ENCODE results near the gene MUTYH. TPM values are rescaled to one million over a fixed set of nuclear protein-coding genes. Genes with fewer than 3 reads are reported as not detected.

The MUTYH gene
- total RNA-seq, 1 donor from 2014 or later = 33.7 TPM

DNA sequence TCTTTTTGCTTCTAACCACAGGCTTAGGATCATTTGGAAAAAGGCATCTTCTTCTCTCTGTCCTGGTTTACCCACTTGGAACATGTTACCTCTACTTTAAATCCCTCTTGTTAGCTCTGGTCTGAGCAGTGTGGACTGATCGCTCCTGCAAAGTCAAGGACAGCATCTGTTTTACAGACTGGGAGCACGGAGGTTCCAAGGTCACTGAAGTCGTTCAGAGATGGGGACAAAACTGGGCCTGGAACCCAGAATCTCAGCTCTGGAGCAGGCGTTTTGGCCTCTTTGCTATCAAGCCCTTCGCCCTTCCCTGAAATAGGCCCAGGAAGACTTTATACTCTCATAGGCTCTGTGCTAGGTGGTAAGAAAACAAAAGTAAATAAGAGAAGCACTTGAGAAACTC lies 11.3 kb upstream of the MUTYH start:
- H3K27ac Mint-ChIP-seq (ENCODE audit: unreplicated experiment) = no peak overlapping the region
- no peak for DNase-seq
- H3K4me1 Mint-ChIP-seq (ENCODE audit: low read depth, unreplicated experiment) = no peaks in the 10 kb centered on the region
- no peak overlapping the region for H3K4me3 Mint-ChIP-seq (ENCODE audit: unreplicated experiment)
- H3K36me3 Mint-ChIP-seq (ENCODE audit: unreplicated experiment) = no peaks in the 10 kb centered on the region
- H3K9me3 Mint-ChIP-seq (ENCODE audit: unreplicated experiment) = no peaks in the 10 kb centered on the region
- H3K27me3 Mint-ChIP-seq (ENCODE audit: unreplicated experiment) = peaks cover 4% of the 10 kb centered on the region
- TF ChIP-seq CTCF (IDR thresholded peaks at IDR 0.05; ENCODE audit: partially characterized antibody, unreplicated experiment) = no peak

GRCh38 chr1:45348966-45349677 lies 8.9 kb upstream of the MUTYH start:
- Mint-ChIP-seq H3K4me3 (ENCODE audit: unreplicated experiment) (no peak overlapping the region), H3K9me3 (ENCODE audit: unreplicated experiment) (peaks cover 2% of the 10 kb centered on the region), H3K36me3 (ENCODE audit: unreplicated experiment) (peaks cover 4% of the 10 kb centered on the region), H3K27ac (ENCODE audit: unreplicated experiment) (no peak overlapping the region), H3K4me1 (ENCODE audit: low read depth, unreplicated experiment) (no peaks in the 10 kb centered on the region), H3K27me3 (ENCODE audit: unreplicated experiment) (peaks cover 4% of the 10 kb centered on the region)
- TF ChIP-seq CTCF (IDR thresholded peaks at IDR 0.05; ENCODE audit: partially characterized antibody, unreplicated experiment) = no peak
- no peak for DNase-seq

- DNase-seq = no peak
- H3K36me3 Mint-ChIP-seq (ENCODE audit: unreplicated experiment) = peaks cover 4% of the 10 kb centered on the region
- H3K27ac Mint-ChIP-seq (ENCODE audit: unreplicated experiment) = no peak overlapping the region
- H3K4me3 Mint-ChIP-seq (ENCODE audit: unreplicated experiment) = no peak overlapping the region
- H3K4me1 Mint-ChIP-seq (ENCODE audit: low read depth, unreplicated experiment) = no peaks in the 10 kb centered on the region
- TF ChIP-seq CTCF (IDR thresholded peaks at IDR 0.05; ENCODE audit: partially characterized antibody, unreplicated experiment) = no peak
- H3K9me3 Mint-ChIP-seq (ENCODE audit: unreplicated experiment) = peaks cover 2% of the 10 kb centered on the region
- H3K27me3 Mint-ChIP-seq (ENCODE audit: unreplicated experiment) = peaks cover 4% of the 10 kb centered on the region
Measured at GRCh38 chr1:45348609-45348965, 8.3 kb upstream of the MUTYH start.

DNA sequence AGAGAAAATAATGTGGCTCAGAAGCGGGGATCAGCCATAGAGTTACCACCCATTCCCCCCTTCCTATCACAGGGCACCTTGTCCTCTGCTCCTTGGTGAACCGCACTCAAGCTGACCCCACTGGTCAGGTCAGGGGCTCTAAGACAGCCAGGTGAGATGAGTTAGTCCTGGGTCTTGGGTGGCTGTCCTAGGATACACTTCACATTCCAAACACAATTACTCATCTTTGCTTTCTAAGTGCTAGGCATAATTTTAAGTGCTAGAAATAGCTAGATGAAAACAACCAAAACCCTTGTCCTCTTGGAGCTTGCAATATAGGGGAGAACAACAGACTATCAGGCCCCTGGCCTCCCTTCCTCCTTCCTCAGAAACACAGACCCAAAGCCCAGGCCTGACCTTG lies 7.8 kb upstream of the MUTYH start:
- Mint-ChIP-seq H3K4me3 (ENCODE audit: unreplicated experiment) (no peak overlapping the region), H3K4me1 (ENCODE audit: low read depth, unreplicated experiment) (no peaks in the 10 kb centered on the region), H3K36me3 (ENCODE audit: unreplicated experiment) (peaks cover 4% of the 10 kb centered on the region), H3K9me3 (ENCODE audit: unreplicated experiment) (peaks cover 2% of the 10 kb centered on the region), H3K27me3 (ENCODE audit: unreplicated experiment) (peaks cover 4% of the 10 kb centered on the region), H3K27ac (ENCODE audit: unreplicated experiment) (no peak overlapping the region)
- no peak for TF ChIP-seq CTCF (IDR thresholded peaks at IDR 0.05; ENCODE audit: partially characterized antibody, unreplicated experiment)
- DNase-seq = no peak

GRCh38 chr1:45346473-45346872 lies 6.2 kb upstream of the MUTYH start:
- Mint-ChIP-seq H3K4me3 (ENCODE audit: unreplicated experiment) (no peak overlapping the region), H3K27ac (ENCODE audit: unreplicated experiment) (no peak overlapping the region), H3K4me1 (ENCODE audit: low read depth, unreplicated experiment) (no peaks in the 10 kb centered on the region), H3K36me3 (ENCODE audit: unreplicated experiment) (peaks cover 4% of the 10 kb centered on the region), H3K9me3 (ENCODE audit: unreplicated experiment) (peaks cover 2% of the 10 kb centered on the region), H3K27me3 (ENCODE audit: unreplicated experiment) (peaks cover 4% of the 10 kb centered on the region)
- TF ChIP-seq CTCF (IDR thresholded peaks at IDR 0.05; ENCODE audit: partially characterized antibody, unreplicated experiment) = no peak
- DNase-seq = no peak

All from glutamatergic neuron (in vitro differentiated cells).